ENCODE data around the gene FANCC. TPM values are rescaled to one million over a fixed set of nuclear protein-coding genes. Genes with fewer than 3 reads are reported as not detected.

Gene FANCC
- total RNA-seq, 1 experiment from 2014 or later, result 13.4 TPM

DNA sequence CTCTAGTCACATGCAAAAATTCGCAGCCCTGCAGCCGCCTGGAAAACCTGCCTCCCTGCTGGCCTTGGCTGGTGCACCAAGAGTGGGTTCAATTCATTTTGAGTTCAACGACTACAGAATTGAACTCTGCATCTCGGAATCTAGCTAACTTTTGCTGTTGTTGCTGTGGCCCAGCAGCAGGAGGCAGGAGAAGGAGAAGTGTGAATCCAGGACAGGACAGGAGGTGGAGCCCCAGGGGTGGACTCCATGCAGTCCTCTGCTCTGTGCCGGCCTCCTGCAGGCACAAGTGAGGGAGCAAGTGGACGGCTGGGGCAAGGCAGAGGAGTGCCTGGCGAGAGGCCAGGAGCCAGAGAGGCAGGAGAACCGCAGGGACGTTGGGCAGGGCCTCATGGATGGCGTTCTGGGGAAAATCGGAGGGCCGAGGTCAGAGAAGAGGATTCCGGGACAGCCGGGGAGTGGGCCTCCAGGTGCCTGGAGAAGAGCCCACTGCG is 214.2 kb downstream of the FANCC start:
- no peak for DNase-seq (ENCODE audit: low read depth)

DNA sequence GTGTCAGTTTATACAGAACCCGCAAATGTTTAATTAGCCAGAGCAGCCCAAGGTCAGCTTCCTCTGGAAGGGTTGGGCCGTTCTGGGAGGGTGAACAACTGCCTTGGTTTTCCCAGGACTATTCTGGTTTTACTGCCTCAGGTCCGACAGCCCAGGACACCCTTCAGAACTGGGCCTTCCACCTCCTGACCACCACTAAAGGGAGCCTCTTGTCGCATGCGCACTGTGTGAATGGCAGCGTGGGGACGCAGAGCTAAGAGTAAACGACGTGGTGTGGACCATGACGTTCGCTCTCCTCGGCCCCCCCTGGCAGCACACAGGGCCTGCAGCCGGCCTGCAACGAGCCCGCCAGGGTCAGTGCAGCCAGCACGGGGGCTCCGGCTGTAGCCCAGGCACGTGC is 214.9 kb downstream of the FANCC start:
- DNase-seq (ENCODE audit: low read depth), result no peak

DNA sequence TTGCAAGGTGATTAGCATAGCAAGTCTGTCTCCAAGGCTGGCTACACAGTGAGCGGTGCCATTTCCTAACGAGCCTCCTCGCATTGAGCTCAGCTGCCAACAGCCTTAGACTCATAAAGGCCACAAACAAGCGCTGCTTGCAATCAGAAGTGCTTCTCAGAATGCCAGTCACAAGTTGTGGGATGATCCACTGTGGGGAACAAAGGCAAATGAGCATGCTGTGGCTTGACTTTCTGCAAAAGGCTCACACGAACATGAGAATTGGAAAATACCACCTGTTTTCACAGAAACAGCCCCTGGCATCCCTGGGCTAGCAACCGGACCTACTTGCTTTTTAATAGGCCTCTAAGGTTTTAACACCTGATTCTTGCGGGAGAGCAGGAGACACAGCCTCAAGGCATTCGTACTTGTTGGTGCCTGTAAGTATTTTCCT is 215.5 kb downstream of the FANCC start:
- no peak for DNase-seq (ENCODE audit: low read depth)

DNA sequence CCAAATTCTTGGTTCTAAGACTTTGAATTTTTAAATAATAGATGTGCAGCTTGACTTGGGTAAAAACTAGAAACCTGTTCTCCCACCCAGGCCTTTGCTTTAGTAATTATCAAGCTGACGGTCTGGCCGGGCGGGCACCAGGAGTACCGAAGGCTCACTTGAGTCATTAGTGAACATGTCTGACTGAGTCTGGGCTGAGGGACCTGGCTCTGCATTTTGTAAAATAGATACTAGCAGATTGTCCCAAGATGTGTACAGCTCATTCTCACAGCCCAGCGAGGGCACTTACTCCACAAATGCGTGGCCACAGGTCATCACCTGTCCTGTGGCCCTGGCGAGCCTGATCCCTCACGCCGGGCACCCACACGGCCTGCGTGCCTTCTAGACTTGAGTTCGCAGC is 216.2 kb downstream of the FANCC start:
- no peak for DNase-seq (ENCODE audit: low read depth)

DNA sequence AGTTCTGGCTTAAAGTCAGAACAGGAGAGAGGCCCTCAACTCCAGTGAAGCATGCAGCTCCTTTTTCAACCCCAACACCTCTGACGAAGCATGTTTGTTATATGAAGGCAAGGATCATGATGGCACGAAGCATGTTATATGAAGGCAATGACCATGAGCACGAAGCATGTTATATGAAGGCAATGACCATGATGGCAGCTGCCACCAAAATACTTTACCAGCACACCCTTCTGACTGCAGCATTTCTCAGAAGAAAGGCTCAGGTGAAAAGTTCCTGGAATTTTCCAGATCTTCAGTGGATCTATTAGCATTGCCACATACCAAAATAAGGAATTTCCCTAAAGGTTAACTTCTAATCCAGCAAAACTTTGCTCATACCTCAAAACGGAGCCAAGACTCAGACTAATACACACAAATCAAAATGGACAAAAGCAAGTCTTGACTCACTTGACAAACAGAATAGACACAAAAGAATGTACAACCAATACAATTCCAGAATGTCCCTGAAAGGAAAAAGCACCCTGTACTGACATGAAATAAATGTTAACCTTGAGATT is 217.4 kb downstream of the FANCC start:
- no peak for DNase-seq (ENCODE audit: low read depth)

DNA sequence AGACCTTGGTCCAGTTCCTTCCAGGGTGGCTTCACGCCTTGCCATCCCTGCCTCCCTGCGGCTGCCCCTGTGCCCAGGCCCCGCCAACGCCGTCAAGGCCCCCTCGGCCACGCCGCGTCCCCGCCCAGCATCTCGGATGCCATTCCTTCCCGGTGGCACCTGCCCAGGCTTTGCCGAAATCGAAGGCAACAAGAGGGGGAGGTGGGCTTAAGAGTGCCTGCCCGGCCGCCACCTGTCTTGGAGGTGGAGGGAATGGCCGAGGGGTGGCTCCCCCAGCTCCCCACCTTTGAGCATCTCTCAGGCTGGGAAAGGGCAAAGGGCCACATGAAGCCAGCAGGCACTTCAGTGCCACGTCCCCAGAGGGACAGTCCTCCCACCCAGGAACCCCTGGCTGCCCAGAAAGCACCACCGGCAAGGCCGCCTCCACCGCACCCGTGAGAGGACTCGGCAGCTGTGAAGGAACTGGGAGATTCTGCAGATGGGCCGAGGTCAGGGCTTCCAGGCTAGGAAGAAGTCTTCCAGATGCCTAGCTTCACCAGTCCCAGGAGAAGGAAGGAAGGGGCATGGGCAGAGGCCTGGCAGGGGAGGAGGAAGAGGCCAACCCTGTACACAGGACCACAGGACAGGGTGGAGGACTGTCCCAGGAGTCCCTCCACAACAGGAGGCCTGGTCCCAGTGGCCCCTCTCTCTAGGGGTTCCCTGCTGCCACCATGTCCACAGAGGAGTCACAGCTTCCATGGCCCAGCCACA is 218.0 kb downstream of the FANCC start:
- no peak for DNase-seq (ENCODE audit: low read depth)

DNA sequence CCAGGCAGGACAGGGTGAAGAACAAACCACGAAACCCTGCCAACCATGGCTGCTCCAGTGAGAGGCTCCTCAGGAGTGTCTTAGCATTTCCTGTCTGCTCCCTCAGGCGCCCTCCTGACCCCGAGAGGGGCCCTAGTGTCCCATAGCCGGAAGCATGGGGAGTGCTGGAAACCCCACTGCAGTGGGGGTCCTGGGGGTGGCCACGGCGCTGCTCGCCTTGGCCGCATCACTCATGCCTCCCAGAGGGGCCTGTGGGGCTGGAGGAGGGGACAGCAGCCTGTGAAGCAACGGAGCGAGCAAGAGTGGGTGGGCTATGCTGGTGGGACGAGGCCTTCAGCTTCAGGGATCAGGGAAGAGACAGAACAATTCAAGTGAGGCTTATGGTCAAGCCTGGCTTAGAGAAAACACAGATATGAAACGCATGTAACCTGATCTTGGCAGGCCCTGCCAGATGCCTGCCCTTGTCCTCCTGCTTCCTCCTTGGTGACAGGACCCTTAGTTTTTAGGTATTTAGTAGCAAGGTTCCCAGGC is 219.1 kb downstream of the FANCC start:
- no peak for DNase-seq (ENCODE audit: low read depth)

DNA sequence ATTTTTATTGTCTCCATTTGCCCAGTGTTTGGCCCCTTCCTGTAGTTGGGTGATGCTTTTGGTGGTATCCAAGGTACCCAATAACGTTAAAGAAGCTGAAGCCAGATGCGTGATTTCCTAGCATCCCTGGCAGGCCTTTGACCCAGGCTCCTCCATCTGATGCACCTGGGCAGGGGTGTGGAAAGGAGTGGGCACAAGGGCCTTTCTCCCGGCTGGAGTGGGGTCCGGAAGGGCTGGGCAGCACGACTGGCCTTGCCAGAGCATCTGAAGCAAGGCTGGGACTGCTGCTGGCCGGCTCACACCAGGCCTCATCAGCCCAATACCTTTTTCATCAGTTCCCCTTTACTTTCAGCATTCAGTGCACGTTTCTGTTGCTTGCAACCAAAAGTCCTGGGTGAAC is 220.2 kb downstream of the FANCC start:
- no peak for DNase-seq (ENCODE audit: low read depth)

DNA sequence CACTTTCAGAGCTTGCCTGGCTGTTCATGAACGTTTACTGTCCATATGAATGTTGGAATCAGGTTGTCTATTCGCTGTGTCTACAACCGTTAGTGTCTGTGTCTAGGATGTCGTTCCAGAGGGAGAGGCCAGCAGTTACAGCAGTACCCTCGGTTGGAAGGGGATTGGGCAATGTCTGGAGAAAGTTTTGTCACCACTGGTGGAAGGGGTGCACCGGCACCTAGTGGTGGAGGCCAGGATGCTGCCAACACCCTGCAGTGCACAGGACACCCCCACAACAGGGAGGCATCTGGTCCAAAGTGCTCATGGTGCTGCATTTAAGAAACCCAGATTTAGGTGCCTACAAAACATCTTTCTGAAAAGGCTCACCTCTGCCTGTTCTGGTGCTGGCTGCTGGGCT is 220.7 kb downstream of the FANCC start:
- DNase-seq (ENCODE audit: low read depth), result no peak

DNA sequence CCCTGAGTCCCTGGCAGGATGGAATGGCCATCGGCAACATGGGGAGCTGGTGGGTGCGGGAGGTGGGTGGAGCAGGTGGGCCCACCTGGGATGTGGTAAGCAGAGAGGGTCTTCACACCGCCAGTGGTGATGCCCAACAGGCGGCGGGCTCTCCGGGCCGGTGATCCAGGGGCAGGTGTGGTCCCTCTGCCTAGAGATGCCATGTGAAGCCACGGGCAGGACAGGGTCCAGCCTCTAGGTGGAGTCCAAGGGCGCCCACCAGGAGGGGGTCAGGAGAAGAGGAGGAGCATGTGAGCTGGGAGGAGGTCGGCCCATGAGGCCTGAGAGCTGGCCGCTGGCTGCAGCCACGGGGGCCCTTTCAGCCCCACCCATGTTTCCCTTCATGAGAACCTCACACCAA is 221.1 kb downstream of the FANCC start:
- no peak for DNase-seq (ENCODE audit: low read depth)

DNA sequence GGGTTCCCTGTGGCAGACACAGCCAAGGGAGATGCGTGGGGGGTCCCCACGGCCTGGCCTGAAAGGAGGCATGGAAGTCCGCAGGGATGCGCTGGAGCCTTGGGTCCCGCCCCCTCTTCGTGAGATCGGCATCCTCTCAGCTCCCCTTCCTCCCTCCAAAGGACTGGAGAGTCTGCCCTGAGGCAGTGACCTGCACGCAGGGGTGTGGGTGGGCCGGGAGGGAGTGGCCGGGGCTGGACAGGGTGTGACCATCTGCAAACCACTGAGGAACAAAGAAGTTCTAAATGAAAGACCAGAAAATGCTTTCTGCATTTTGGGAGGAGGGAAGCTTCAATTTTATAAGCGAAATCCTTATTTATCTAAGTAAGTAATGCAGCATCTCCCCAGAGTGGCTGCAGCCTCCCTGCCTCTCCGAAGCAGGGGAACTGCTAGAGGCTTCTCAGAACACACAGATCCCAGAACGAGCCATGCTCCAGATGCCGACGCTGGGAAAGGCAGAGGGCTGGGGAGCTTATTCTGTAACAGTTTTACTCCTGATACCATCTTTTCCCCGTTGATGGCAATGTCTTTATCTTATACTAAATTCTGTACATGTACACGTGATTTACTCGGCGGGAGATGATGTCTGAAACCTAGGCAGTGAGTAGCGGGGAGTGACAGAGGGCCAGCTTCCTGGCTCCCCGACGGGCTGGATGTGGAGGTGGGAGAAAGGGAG is 221.7 kb downstream of the FANCC start:
- no peak for DNase-seq (ENCODE audit: low read depth)

DNA sequence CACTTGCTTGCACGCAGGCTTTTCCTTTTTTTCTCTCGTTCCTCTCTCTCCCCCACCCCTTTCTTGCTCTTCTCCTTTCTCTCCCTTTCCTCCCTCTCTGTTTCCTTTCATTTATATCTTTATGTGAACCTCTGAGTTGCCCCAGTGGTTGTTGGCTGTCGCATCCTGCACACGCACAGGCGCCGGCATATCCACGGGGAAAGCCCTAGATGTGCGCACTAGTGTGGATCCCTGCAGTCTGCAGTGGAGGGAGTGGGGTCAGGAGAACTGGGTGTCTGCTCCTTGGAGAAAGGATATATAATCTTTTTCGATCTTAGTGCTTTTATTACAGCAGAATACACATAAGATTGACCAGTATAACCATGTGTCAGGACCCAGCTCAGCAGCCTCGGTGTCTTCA is 223.5 kb downstream of the FANCC start:
- no peak for DNase-seq (ENCODE audit: low read depth)

DNA sequence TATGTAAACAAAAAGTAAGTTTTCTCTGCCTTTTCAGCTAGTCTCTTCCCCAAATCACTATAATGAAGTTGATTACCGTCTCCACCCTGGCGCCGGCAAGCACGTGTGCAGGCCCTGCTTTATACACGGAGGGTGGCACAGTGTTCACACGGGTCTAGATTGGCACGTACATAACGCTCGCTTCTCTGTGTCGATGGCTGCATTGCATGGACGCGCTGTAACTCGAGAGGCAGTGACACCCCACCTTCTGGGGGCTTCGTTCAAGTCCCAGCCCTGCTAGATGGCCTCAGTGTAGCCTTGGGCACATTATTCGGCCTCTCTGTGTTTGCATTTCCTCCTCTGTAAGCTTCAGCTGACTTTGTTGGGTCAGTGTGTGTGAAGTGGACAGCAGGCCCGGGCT is 223.9 kb downstream of the FANCC start:
- DNase-seq (ENCODE audit: low read depth), result no peak

DNA sequence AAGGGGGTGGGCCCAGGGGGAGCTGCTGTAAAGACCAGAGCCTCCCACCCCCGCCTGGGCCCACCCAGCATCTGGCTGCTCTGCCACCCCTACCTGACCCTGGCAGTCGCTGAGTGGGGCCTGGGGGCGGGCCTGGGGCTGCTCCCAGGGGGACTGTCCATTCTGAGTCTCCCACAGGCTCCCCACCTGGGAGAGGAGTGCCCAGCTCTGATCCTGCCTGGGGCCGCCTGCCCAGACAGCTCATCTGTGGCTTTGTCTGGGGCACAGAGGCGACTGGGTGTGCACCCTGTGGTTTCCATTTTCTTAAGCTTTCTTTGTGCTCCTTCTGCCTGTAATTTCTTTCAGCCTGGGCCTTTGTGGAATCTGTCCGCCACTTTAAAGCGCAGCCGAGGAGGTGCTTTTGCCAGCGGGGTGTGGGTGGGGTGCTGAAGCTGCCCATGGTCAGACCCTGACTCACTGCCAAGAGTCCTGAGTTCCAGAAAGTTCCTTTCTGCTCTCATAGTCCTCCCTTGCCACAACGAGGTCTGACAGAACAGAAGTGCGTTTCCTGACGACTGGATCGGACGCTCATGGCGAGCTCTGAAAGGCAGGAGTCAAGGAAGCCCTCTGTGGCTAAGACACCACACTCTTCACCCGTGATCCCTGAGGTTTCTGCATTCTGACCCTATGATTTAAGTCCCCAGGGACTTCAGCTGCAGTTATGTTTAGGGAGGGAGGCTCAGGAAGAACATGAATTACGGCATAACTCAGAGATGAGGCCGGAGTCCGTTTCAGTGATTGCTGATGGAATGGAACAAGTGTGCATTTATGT is 225.0 kb downstream of the FANCC start:
- DNase-seq (ENCODE audit: low read depth), result peak; percentile 98

DNA sequence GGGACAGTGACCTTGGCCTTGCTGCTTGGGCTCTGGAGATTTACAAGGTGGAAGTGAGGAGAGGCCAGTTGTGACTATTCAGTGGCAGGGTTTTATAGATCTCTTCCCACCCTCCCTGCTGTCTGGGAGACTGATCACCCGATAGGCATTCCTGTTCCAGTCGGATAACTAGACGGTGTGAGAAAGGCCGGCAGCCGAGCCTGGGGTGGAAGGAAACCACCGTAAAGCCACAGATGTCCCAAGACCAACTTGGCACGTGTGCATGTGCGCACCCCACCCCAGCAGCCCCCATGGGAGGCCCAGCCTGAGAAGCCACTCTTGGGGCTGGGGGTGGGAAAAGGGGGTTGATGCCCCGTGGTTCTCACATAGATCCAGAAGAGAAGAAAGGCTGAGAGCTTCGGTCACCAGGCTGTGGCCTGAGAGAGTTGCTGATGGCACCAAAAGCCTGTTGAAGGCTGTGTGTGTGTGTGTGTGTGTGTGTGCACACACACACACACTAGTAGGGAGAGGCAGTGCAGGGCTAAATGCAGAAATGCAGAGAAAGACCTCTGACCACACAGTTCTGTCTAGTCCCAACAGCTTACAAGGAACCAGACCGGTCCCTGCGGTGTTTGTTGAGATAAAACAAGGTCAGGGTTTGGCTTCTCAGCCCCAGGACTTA is 225.8 kb downstream of the FANCC start:
- peak; percentile 86 for DNase-seq (ENCODE audit: low read depth)

DNA sequence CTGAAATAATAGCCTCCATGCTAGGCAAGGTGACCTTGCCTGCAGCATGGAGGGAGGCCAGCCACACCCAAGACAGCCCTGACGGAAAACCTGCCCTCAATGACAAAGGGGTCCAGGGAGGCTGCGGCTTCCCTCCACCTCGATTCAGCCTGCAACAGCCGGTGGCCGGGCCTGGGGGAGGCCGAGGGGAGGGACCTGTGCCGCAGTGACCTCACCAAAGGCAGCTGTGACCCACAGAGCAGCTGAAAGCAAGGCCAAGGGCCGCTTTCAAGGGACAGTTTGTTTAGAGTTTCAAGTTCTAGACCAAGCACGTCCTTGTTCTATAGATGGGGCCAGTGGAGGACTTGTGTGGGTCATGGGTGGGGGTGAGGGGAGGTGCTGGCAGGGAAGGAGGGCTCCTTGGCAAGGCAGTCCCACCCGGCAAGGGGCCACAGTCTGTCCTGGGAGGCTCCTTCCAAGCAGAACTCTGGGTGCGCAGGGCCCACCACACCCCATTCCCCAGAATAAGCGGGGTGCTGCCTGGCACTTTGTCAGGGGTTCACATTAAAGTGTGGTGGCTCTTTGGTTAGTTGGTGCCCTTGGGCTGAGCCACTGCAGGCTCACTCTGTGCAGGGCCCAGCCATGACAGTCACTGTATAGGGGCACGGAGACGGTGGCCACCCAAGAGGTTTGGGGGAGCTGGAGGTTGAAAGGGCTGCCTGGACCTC is 226.5 kb downstream of the FANCC start:
- peak; percentile 85 for DNase-seq (ENCODE audit: low read depth)

DNA sequence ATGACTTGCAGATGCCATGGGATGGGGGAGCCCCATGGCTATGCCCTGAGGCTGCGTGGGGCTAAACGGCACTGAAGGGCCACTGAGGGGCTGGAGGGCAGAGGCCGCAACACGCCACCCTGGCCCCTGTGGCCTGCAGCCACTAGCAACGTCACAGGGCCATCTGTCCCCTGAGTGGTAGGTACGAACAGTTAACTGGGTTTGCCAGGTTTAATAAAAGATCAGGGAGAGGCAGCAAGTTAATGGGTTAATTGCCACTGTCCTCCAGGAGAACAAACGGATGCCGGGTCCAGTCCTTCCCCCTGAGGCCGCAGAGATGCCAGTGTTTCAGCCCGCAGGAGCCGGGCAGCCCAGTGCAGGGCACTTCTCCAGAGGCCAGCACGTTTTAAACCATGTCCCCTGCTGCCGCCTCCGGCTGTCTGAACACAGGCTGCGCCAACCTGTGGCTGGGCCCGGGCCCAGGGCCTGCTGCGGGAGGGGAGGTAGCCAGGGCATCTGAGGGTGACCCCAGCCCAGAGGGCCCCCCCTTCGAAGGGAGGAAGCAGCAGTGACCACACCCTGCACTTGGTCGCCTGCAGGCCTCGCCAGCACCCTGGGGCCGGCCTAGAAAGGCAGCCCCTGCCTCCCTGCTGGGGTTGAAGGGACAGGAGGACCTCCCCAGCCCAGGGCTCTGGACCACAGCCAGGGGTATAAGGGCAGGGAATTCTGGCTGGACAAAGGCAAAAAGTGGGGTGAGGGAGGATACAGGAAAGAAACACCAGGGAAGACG is 227.3 kb downstream of the FANCC start:
- no peak for DNase-seq (ENCODE audit: low read depth)

DNA sequence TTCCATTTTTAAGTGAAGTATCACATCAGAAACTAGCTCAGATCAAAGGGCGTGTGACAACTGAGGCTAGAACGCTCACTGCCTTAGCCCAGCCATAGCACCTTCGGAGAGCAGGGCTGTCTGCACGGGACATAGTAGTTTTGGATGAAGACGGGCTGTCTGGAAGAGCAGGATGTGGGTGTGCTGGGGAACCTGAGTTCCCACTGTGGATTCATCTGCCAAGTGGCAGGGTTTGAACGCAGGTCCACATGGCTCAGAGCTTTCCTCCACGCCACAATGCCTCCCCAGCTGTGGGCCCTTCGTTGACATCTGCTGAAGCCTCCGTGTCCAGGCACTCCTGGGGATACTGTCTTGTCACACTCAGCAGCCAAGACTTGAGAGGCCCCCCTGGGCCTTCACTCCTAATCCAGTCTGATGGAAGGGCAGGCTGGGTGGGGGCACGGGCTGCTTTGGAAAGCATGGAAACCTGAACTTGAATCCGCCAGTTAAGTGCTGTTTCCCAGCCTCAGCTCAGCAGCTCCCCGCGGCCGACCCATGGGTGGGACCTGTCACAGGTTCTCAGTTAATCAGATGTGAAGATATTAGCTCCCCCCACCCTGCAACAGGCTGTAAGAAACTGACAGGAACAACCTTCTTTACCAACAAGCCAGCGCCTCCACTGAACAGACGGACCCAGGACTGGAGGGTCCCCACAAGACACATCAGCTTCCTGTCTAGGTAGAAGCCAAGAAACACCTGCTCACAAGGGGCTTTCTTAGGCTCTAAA is 228.1 kb downstream of the FANCC start:
- DNase-seq (ENCODE audit: low read depth), result no peak
